Epidermal melanocyte (primary cell): ENCODE results near the gene EMSY.
"Not testable (repeated sequence)": the region's sequence is repeated elsewhere in the genome, so short reads cannot be mapped to it uniquely, and the experiment has no call there.

Source experiments
- DNase-seq: peaks from one replicate; pipeline ENCODE4 v3.0.0; 2011; ENCODE audit warnings: low spot score; ENCODE audit not compliant: insufficient read length

EMSY gene

GRCh38 chr11:76444384-76445120 is at the start of gene EMSY:
Gene EMSY, plus strand, starts transcription at chr11:76445018. Its CDS starts 1,921 bp downstream, at chr11:76446939.
- DNase-seq, result peak; percentile 93

GRCh38 chr11:76395296-76395695 is 49.5 kb upstream of the EMSY start:
- no peak for DNase-seq

- DNase-seq, result no peak
These were observed 47.4 kb upstream of the EMSY start for GRCh38 chr11:76397383-76397782.

GRCh38 chr11:76400967-76401366 is 43.9 kb upstream of the EMSY start:
- DNase-seq, result no peak

- not testable (repeated sequence) for DNase-seq
These were observed 43.3 kb upstream of the EMSY start for GRCh38 chr11:76401484-76401883.

- DNase-seq, result no peak
These were observed 38.5 kb upstream of the EMSY start for GRCh38 chr11:76406359-76406758.

GRCh38 chr11:76408171-76408965 is 36.5 kb upstream of the EMSY start:
- peak; percentile 60 for DNase-seq

- DNase-seq, result no peak
These were observed 33.9 kb upstream of the EMSY start for GRCh38 chr11:76410851-76411357.

GRCh38 chr11:76415073-76415472 is 29.7 kb upstream of the EMSY start:
- DNase-seq, result no peak

- DNase-seq, result no peak
These were observed 24.9 kb upstream of the EMSY start for GRCh38 chr11:76419896-76420295.

GRCh38 chr11:76424379-76424778 is 20.4 kb upstream of the EMSY start:
- no peak for DNase-seq

- DNase-seq, result no peak
These were observed 19.9 kb upstream of the EMSY start for GRCh38 chr11:76424891-76425290.

GRCh38 chr11:76426660-76427059 is 18.2 kb upstream of the EMSY start:
- DNase-seq, result no peak

- DNase-seq, result no peak
These were observed 8.8 kb upstream of the EMSY start for GRCh38 chr11:76436020-76436419.

- no peak for DNase-seq
These were observed 1.4 kb upstream of the EMSY start for GRCh38 chr11:76443268-76443980.

GRCh38 chr11:76444065-76444383 is 794 bp upstream of the EMSY start:
- no peak for DNase-seq

- peak; percentile 78 for DNase-seq
These were observed 585 bp downstream of the EMSY start for GRCh38 chr11:76445121-76446084.

- no peak for DNase-seq
These were observed 3.7 kb downstream of the EMSY start for GRCh38 chr11:76448506-76448905.

GRCh38 chr11:76453248-76453647 is 8.4 kb downstream of the EMSY start:
- DNase-seq, result no peak

GRCh38 chr11:76455331-76455730 is 10.5 kb downstream of the EMSY start:
- DNase-seq, result no peak

- no peak for DNase-seq
These were observed 11.1 kb downstream of the EMSY start for GRCh38 chr11:76455931-76456330.
